NCI-H460 (cell line): ENCODE data around the gene EPHA6. TPM values are rescaled to one million over a fixed set of nuclear protein-coding genes. Genes with fewer than 3 reads are reported as not detected.

Experiments used
- DNase-seq: peaks from one replicate; pipeline ENCODE4 v3.0.0-alpha.2; 2016; ENCODE audit warnings: low read depth; ENCODE audit errors: extremely low read depth
- total RNA-seq: library from RNA; depleted of rRNA; stranded (reverse); fragments of >200 nt; shearing (Covaris generic); gene quantifications from 2 replicates; pipeline ENCODE4 v1.2.3, GENCODE V29; 2014

Gene EPHA6
- total RNA-seq, 1 experiment from 2014 or later = 0.20 TPM

GRCh38 chr3:97763586-97764406 lies 949.4 kb downstream of the EPHA6 start:
- DNase-seq = no peak

GRCh38 chr3:97764407-97765238 lies 950.2 kb downstream of the EPHA6 start, which contains the start of gene ARL6:
Gene ARL6, plus strand, starts transcription at chr3:97764758. Its CDS starts 3,350 bp downstream, at chr3:97768108.
- DNase-seq = peak; percentile 62

- DNase-seq = no peak
Observed at GRCh38 chr3:97765336-97765735, 950.9 kb downstream of the EPHA6 start.

GRCh38 chr3:97772926-97773325 lies 958.5 kb downstream of the EPHA6 start:
- DNase-seq = no peak

- no peak for DNase-seq
Observed at GRCh38 chr3:97778152-97778551, 963.8 kb downstream of the EPHA6 start.

GRCh38 chr3:97793420-97794019 lies 979.1 kb downstream of the EPHA6 start:
- peak; percentile 42 for DNase-seq

GRCh38 chr3:97795951-97796350 lies 981.6 kb downstream of the EPHA6 start:
- DNase-seq = no peak
